Iris pigment epithelial cell (primary cell): ENCODE measurements around the gene CERKL.

Experiments used
- DNase-seq: peaks from one replicate; pipeline ENCODE4 v3.0.0-alpha.2; 2011; ENCODE audit warnings: low read depth

Gene CERKL

DNA sequence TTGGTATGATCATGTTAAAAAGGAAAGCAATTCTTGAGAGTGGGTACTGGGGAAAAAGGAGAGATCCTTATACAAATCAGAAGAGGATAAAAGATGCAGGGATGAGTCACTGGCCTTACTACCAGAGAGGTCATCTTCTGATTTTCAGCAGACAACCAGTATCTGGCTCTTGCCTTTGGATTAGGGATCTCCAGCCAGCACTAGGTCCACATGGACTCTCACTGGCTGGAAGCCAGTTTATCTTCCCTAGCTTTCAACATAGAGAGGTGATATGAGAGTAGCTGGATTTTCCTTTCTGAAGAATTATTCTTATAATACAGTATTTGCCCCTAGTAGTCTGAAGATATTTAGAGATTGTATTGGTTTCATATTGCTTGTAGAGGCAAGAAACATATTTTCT, 30.2 kb downstream of the CERKL start:
- no peak for DNase-seq

DNA sequence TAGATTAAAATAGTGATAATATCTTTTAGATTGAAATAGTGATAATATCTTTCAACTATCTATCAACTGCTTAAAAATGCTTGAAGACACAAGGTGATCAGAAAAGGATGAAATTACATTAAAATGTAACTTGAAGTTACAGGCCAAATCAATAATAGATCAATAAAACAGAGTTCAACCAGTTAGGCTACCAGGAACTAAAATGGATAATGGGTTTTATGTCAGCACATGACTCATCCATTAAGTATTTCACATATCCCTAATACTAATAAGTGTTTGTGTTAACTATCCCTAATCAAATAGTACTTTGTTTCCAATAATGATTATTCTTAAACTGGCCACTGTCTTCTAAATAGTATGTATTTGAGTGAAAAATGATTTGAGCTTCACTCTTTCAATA, 33.7 kb downstream of the CERKL start:
- no peak for DNase-seq

DNA sequence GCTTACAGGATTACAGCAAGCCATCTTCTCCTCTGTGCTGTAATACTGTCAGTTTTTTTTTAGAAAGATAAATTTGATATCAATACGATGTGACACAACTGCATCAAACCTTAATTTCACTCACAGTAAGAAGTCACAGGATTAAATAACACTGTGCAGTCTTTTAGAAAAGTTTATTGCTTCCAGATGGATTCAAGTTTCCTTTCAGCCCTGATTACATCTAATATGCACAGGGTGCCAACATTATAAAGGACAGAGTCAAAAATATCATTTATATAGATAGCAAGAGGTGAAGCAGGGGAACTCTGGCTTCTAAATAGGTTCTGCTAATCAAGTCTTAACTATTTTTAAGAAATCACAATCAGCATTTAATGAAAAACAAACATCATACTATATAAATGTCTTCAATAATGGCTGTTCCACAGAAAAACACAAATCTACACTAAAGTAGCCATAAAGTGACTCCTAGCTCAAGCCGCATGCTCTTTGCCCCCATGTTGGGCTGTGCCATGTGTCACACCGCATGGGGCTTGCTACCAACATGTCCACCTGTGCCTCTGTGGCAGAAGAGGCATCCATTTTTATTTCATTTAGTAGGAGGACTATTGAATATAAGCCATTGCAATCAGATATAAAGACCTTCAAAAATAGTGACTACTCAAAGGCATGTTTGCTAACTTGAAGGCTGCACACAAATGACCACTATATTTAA, 35.0 kb downstream of the CERKL start:
- no peak for DNase-seq

DNA sequence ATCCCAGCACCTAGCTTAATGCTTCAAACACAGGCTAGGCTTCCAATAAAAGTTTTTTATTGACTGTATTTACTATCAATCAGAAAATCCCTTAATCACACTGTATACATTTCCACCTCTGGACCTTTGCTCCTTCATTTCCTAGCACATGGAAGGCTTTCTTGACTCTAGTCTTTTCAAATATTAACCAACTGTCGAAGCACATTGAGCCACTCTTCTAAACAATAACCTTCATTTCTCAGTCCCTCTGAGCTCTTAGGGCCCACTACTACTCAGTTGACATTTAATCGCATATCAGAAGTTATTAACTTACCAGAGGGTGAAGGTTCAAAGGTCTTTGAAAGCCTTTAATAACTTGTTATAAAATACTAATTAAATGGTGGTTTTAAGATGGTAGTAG, 37.4 kb downstream of the CERKL start:
- DNase-seq = no peak

DNA sequence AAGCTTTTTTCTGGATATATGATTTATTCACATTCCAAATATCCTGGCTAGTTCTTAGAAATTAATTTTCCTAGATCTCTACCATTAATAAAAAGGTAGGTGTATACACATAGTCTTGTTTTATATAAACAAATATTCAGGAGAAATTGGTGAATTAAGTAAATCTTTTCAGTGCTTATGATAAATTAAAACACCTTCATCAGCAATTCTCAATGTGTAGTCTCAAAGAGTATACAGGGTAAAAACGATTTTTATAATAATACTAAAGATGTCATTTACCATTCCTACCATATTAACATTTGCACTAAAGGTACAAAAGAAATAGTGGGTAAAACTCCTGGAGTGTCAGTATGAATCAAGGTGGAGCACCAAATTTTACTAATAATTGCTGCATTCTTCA, 40.2 kb downstream of the CERKL start:
- no peak for DNase-seq

DNA sequence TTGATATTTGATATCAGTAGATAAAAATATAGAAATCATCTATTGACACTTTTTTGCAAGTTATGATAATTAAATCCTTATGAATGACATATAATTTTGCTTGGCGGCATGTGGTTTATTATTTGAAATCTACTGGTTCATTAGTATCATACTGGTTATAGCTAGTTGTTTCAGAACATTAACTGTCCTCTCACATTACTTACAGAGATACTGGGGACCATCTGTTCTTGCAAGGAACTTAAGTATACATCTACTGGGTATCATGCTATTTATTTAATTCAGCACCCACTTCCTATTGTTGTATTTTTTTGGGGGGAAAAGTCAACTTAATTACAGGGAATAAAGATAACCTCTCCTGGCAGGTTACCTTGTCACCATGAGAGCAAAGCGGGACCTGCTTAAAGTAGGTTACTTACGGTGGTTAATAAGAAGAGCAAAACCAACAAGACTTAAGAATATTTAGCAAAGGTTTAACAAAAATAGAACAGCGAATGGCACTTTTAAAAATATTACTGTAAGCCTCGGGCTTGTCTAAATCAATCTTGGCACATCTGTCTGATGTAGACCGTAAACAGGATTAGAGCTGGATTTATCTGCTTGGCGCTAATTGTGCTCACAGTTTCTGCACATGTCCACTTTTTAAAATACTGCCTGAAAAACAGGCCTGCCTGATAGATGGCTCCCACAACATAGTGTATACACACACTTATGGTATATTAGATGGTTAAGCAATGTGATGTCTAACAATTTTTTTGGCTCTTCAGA, 41.8 kb downstream of the CERKL start:
- no peak for DNase-seq

DNA sequence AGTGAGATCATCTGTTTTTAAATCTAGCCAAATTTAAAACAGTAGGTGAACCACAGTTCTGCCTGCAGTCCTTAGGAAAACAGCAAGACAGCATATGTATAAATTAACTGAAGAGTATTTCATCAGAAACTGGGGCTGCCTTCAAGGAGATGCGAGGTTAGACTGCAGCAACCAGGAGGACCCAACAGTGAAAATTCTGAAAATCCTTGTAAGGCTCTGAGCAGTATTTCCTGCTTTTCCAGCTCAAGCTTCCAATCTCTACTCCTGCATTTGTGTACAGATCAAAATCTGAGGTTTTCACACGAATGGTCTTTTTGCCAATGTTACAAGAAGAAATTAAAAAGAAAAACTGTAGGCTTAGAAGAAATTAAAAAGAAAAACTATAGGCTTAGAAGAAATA, 43.7 kb downstream of the CERKL start:
- no peak for DNase-seq

DNA sequence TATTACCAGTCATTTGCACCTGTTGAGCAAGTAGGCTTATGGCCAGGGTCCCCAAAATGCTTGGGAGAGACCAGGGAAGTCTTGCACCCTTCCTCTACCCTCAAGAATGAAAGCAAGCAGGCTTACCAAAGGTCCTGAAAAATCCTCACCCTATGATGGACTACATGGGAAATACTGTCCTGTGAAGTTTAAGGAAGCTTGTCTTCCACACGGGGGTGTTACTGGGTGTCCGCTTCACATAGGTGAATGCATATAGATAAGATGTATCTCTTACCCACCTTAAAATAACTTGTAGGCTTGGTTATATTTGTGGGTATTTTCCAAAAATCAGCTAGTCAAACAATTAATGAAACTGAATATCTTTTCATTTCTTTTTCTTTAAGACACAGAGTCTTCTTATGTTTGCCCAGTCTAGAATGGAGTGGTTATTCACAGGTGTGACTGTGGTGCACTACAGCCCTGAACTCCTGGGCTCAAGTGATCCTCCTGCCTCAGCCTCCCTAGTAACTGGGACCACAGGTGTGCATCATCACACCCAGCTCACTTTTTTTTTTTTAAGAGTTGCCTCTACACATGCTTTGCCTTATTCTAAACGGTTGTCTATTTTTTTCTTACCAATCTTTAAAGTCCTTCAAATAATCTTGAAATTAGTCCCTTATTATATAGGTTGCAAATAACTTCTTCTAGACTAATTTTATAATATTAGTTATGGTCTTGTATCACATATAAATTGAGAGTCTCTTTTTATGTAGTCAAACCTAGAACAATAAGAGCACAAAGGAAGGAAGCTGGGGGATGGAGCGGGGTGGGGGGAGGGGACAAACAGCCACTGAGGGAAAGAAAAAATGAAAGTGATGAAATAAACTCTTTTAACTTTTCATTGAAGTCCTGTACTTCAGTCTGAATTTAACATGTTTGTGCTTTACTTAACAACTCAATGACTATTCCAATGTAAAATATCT, 49.0 kb downstream of the CERKL start:
- no peak for DNase-seq

DNA sequence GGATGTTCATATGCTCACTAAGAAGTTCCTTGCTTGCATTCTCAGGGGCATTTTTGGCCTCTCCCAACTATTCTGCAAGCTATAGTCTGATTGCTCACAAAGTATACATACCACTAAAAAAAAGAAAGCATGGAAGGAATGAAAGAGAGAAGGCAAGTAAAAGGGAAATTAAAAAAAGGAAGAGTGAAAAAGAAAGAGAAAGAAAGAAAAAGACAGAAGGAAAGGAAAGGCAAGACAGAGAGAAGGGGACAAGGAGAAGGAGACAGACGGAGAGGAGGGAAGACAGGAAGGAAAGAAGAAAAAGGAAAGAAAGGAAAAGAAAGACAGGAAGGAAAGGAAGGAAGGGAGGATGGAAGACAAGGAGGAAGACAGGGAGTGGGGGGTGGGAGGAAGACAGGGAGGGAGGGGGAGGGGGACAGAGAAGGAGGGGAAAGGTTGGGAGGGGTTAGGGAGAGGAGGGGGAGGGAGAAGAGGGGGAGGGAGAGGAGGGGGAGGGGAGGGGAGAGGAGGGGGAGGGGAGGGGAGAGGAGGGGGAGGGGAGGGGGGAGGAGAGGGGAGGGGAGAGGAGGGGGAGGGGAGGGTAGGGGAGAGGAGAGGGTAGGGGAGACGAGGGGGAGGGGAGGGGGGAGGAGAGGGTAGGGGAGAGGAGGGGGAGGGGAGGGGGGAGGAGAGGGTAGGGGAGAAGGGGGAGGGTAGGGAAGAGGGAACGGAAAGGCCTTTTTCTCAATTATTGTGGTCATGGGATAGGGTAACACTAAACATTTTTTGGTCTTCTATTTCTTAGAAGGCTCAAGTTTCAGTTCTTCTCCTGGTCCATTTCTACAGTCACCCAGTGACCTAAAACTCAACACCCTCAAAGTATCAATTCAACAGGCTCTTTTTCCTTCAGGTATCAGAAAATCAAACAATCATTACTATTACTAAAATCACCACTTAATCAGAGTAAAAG, 50.7 kb downstream of the CERKL start:
- DNase-seq = no peak

DNA sequence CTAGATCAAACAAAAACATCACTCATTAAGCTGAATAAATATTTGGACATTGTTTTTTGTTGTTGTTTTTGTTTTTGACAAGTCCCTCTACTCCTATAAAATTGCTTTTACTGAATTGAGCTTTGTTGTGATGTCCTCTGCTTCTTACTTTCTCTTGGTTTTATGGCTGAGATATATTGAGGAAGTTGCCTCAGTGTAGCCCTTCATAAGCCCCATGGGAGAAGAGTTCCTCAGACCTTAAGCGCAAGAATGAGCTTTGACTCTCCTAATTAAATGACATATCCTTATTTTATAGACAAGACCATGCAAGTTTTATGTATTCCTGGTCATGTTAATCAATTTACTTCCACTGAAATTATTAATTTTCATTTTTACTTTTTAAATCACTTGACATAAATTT, 54.9 kb downstream of the CERKL start:
- no peak for DNase-seq

DNA sequence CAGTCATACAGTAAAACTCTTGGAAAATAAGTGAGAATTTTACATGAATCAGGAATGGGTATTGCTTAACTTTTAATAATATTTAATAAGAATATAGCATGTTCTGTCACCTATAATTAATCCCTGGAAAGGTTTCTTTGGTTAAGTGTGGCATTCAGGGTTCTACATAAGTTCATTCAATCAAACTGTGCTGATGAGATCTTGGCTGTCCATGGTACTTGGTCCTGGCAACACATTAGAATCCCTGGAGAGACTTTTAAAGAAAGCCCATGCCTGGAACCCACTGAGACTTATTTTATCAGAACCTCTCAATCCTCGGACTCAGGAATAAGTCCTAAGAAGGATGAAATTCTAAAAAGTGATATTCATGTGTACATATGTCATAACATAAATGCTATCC, 60.3 kb downstream of the CERKL start:
- DNase-seq = no peak

DNA sequence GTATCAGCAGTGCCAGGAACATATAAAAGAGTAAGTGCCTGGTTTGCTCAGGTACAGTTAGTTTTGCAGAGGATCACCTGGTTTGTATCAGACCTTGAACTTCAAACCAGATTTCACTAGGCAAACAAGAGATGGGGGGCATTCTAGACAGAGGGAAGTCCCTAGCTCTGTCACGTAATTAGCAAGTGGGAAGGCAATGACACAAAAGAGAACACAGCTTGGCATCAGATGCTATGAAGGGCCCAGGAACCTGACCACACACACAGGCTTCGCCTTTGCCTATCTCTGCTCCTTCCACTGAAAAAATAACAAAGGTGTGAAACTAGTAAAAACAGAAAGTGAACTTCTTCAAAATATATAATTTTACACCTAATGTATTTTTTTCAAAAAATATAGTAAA, 62.6 kb downstream of the CERKL start:
- no peak for DNase-seq

DNA sequence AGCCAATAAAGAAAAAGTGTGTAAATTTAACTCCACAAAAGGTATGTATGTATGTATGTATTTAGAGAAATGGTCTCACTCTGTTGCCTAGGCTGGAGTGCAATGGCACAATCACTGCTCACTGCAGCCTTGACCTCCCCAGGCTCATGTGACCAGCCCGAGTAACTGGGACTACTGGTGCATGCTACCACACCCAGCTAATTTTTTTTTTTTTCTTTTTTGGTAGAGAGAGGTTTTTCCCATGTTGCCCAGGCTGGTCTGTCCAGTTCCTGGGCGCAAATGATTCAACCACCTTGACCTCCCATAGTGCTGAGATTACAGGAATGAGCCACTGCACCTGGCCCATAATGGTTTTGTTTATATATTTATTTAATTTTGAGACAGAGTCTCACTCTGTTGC, 67.1 kb downstream of the CERKL start:
- no peak for DNase-seq

DNA sequence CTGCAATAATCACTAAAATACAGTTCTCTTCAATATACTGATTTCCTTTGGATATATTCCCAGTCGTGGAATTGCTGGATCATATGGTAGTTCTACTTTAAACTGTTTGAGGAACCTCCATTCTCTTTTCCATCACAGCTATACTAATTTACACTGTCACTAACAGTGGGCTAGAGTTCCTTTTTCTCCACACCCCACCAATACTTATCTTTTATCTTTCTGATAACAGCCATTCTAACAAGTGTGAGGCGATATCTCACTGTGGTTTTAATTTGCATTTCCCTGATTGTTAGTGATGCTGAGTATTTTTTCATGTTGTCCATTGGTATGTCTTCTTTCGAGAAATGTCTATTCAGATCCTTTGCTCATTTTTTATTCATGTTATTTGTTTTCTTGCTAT, 68.4 kb downstream of the CERKL start:
- no peak for DNase-seq

DNA sequence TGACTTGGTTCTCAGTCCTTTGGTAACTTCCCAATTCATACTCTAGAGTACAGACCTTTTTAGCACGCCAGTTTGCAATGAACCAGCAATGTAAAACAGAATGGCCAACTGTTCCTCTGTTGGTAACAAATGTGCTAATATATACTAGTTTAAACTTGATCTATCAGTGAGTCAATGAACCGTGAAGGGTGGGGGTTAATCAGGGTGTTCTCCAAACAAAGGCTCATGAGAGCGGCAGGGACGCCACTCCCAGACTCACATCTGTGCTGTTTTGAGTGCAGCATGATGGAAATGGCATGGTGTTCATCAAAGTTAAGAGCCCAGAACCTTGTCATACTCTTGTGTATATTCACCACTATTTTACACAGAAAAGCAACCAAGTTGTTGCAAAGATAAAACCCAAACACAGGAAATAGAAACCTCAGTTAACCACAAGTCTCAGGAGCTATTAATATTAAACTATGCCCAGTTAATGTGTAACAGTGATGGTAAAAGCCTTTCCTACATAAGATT, 70.3 kb downstream of the CERKL start:
- no peak for DNase-seq

DNA sequence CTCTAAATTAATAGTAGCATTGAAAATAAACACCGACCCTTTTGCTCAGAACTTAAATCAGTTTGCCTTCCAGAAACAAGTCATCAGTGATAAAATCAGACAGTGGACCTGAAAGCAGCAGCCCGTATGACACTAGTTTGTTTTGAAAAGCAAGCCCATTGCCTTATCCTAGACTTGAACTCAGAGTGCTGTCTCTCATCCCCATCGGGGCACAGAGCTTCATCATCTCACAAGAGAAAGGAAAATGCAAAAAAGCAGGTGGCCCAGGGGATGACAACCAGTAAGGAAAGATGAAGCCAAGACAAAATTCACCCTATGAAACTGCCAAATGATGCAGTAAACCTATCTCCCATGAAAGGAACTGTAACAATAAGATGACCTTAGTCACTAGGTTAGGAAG, 71.2 kb downstream of the CERKL start:
- DNase-seq = no peak

DNA sequence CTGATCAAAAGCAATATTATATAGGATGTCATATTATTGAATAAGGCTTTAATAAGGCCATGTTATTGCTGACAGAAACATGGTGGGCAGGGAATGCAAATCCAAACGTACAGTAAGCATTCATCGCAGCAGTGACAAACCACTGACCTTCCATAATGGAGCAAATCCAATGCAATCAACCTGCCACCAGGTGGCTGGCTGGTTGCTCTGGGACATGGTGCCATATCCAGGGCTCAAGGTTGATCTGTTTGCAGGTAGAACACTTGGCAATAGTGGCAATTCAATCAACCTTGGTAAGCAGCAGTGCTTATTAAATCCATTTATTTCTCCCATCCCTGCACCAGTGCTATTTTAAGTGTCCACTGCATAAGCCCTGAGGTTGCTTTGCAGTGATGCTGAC, 75.4 kb downstream of the CERKL start:
- DNase-seq = no peak

DNA sequence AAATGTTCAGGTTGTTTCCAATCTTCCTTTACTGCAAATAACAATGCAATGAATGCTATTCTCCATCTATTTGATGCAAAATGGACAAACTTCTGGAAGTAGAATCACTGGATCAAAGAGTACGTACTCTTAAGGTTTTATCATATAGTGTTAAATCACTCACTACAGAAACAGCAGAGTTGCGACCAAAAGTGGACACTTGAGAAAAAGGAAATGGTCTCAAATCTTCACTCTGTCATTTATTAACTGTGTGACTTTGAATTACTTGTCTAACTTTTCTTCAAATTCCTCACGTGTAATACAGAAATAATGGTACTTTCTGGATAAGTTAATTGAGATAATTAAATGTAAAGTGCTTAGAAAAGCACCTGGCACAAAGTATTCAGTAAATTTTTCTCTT, 78.1 kb downstream of the CERKL start:
- DNase-seq = no peak

DNA sequence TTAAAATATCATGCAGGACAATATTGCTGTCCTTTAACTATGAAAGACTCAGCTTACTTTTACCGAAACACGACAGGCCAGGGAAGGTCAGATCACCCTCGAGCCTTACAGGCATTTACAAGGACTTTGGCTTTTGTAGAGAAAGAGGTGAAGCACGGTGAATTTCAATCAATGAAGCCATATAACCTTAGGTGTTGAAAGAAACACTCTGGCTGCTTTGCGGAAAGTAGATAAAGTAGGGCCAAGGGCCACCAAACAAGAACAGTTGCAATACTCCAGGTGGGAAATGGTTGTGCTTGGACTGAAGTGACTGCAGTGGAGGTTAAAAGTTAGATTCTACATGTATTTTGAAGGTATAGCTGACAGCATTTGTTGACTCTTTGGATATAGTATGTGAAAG, 80.5 kb downstream of the CERKL start:
- DNase-seq = no peak

DNA sequence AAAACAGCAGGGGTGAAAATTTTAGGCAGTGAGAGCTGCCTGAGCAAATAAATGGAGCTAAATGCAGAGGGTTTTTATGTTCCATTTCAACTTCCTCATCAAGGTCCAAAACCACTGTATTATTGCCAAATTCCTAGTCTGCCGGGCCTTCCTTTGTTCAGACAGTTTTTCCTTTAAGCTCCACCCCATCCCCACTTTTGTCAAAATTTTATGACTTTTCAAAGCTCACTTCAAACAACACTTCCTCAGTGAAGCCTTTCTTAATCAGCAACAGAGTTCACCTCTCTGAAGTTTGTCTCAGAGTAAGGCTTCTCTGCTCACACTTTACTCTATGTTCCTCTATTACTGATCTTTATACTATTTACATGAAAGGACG, 81.3 kb downstream of the CERKL start:
- no peak for DNase-seq

DNA sequence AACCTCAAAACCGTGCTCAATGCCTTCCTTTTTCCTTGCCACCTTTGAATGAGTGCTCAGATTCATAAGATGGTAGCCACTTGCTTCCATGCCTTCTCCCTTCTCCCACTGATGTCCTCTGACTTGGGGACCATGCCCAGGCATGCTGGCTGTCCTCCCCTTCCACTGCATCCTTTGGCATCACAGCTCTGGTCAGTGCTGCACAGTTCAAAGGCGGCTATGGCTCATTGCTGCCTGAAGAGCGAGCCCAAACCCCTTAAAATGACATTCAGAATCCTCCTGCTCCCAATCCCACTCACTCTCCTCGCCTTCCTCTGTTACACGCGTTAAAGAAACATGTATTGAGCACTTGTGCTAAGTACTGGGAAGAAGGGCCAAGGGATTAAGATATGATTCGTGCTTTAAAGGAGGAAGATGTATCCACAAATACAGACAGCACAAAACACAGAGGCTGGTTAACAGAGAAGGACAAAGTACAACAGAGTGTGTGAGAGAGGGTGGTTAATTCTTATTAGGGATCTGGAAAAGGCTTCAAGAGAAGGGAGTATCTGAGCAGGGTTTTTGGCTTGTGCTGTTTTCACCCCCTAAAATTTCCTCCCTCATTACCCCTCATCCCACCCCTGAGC, 81.8 kb downstream of the CERKL start:
- no peak for DNase-seq
